BE2C (cell line): ENCODE measurements around the gene WDR72. TPM values are rescaled to one million over a fixed set of nuclear protein-coding genes. Genes with fewer than 3 reads are reported as not detected.

Experiments used
- DNase-seq: peaks from one replicate; pipeline ENCODE4 v3.0.0-alpha.2; 2020
- H3K27me3 ChIP-seq: fragments of 250-450 bp; sonication (Bioruptor Pico); 2 replicates; pipeline ENCODE4 v1.5.1; 2020; ENCODE audit warnings: mild to moderate bottlenecking
- H3K36me3 ChIP-seq: fragments of 250-450 bp; sonication (Bioruptor Pico); 2 replicates; pipeline ENCODE4 v1.5.1; 2020; ENCODE audit warnings: mild to moderate bottlenecking
- H3K4me1 ChIP-seq: fragments of 250-450 bp; sonication (Bioruptor Pico); 2 replicates; pipeline ENCODE4 v1.5.1; 2020
- H3K4me3 ChIP-seq: 2 replicates; pipeline ENCODE4 v1.5.1; 2011; ENCODE audit warnings: low read depth, low read length
- H3K9me3 ChIP-seq: fragments of 250-450 bp; sonication (Bioruptor Pico); 2 replicates; pipeline ENCODE4 v1.5.1; 2020
- polyA plus RNA-seq: library from polyadenylated mRNA; unstranded; fragments of >200 nt; gene quantifications from one replicate; pipeline ENCODE4 v1.2.1, GENCODE V29; 2012; ENCODE audit warnings: low read depth, missing spikeins; ENCODE audit not compliant: insufficient read length, insufficient read depth
- TF ChIP-seq, protein P1 (sequence below): IDR thresholded peaks from 2 replicates; pipeline ENCODE4 v1.5.1; 2012; ENCODE audit warnings: mild to moderate bottlenecking, low read depth, low read length

The WDR72 gene
- 0.25 TPM for polyA plus RNA-seq

- Histone ChIP-seq H3K4me1 (no peaks in the 10 kb centered on the region), H3K4me3 (no peak within 1 kb of the TSS), H3K9me3 (no peaks in the 10 kb centered on the region), H3K36me3 (no peaks in the 10 kb centered on the region), H3K27me3 (peaks cover 3% of the 10 kb centered on the region; the same call in 1 of the 2 replicates)
- DNase-seq = peak; percentile 11
- TF ChIP-seq, protein P1, sequence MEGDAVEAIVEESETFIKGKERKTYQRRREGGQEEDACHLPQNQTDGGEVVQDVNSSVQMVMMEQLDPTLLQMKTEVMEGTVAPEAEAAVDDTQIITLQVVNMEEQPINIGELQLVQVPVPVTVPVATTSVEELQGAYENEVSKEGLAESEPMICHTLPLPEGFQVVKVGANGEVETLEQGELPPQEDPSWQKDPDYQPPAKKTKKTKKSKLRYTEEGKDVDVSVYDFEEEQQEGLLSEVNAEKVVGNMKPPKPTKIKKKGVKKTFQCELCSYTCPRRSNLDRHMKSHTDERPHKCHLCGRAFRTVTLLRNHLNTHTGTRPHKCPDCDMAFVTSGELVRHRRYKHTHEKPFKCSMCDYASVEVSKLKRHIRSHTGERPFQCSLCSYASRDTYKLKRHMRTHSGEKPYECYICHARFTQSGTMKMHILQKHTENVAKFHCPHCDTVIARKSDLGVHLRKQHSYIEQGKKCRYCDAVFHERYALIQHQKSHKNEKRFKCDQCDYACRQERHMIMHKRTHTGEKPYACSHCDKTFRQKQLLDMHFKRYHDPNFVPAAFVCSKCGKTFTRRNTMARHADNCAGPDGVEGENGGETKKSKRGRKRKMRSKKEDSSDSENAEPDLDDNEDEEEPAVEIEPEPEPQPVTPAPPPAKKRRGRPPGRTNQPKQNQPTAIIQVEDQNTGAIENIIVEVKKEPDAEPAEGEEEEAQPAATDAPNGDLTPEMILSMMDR = no peak
Observed at GRCh38 chr15:53759411-53759931, at the start of gene WDR72. WDR72 (minus strand) TSS chr15:53759663; CDS start chr15:53733149, 26,514 bp downstream.

GRCh38 chr15:53808058-53808706 is 48.7 kb upstream of the WDR72 start:
- TF ChIP-seq, protein P1 = peak; percentile 62
- H3K9me3 ChIP-seq = no peaks in the 10 kb centered on the region
- no peaks in the 10 kb centered on the region for H3K4me1 ChIP-seq
- no peak for DNase-seq
- 0 out of 2 replicates have a peak, but pooled peaks cover 2% of the 10 kb centered on the region for H3K27me3 ChIP-seq
- no peak overlapping the region for H3K4me3 ChIP-seq
- no peaks in the 10 kb centered on the region for H3K36me3 ChIP-seq

DNA sequence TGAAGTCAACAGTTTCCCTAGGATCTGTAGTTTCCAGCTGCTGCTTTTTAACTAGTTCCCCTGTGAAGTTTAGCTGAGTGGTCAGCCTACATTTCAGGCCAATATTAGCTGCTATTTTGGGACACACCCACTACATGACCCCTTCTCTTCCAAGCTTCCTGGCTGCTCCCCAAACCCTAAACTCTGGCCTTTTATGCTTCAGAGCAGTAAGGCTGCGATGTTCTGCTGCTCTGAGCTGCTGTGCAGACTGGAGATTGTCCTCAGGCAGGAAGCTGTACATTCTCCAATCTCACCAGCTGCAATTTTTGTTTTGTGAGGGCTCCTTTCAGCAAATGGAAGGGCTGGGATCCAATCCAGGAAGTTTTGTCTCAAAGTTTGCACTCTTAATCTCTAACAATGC is 48.0 kb upstream of the WDR72 start:
- TF ChIP-seq, protein P1 = no peak
- DNase-seq = no peak
- Histone ChIP-seq H3K4me1 (no peaks in the 10 kb centered on the region), H3K9me3 (no peaks in the 10 kb centered on the region), H3K27me3 (0 out of 2 replicates have a peak, but pooled peaks cover 2% of the 10 kb centered on the region), H3K4me3 (no peak overlapping the region), H3K36me3 (no peaks in the 10 kb centered on the region)

- Histone ChIP-seq H3K36me3 (no peaks in the 10 kb centered on the region), H3K9me3 (no peaks in the 10 kb centered on the region), H3K4me3 (no peak overlapping the region), H3K4me1 (no peaks in the 10 kb centered on the region), H3K27me3 (peaks cover 13% of the 10 kb centered on the region)
- TF ChIP-seq, protein P1 = no peak
- DNase-seq = no peak
Observed at GRCh38 chr15:53802672-53803071, 43.2 kb upstream of the WDR72 start.

- no peak overlapping the region for H3K4me3 ChIP-seq
- TF ChIP-seq, protein P1 = no peak
- H3K4me1 ChIP-seq = no peaks in the 10 kb centered on the region
Observed at GRCh38 chr15:53791581-53791980, 32.1 kb upstream of the WDR72 start.

More at GRCh38 chr15:53791581-53791980, 32.1 kb upstream of the WDR72 start:
- Histone ChIP-seq H3K9me3 (no peaks in the 10 kb centered on the region), H3K36me3 (no peaks in the 10 kb centered on the region), H3K27me3 (peaks cover 41% of the 10 kb centered on the region)
- no peak for DNase-seq
